NCI-H146 treated with DMSO at 0.1 percent for 48 hours (cell line): ENCODE data around the gene ZMYND19.
"Not testable (repeated sequence)": the region's sequence is repeated elsewhere in the genome, so short reads cannot be mapped to it uniquely, and the experiment has no call there.

Experiments
- DNase-seq: peaks from one replicate; lab custom pipeline; 2025; ENCODE audit not compliant: unreplicated experiment; lab: John Stamatoyannopoulos, UW

The ZMYND19 gene

GRCh38 chr9:137589441-137590122 lies 730 bp downstream of the ZMYND19 start:
- DNase-seq = no peak

GRCh38 chr9:137588891-137589290 lies 1.4 kb downstream of the ZMYND19 start:
- DNase-seq = no peak

GRCh38 chr9:137588311-137588710 lies 2.0 kb downstream of the ZMYND19 start:
- no peak for DNase-seq

GRCh38 chr9:137586854-137587253 lies 3.5 kb downstream of the ZMYND19 start:
- DNase-seq = no peak

GRCh38 chr9:137583957-137584356 lies 6.4 kb downstream of the ZMYND19 start:
- DNase-seq = no peak

- no peak for DNase-seq
Observed at GRCh38 chr9:137583347-137583746, 7.0 kb downstream of the ZMYND19 start.

GRCh38 chr9:137582286-137582860 lies 7.9 kb downstream of the ZMYND19 start:
- DNase-seq = no peak

- no peak for DNase-seq
Observed at GRCh38 chr9:137581361-137582285, 8.7 kb downstream of the ZMYND19 start.

GRCh38 chr9:137580954-137581322 lies 9.4 kb downstream of the ZMYND19 start:
- DNase-seq = no peak

GRCh38 chr9:137580209-137580953 lies 9.9 kb downstream of the ZMYND19 start:
- DNase-seq = no peak

- no peak for DNase-seq
Observed at GRCh38 chr9:137579259-137579604, 11.1 kb downstream of the ZMYND19 start.

GRCh38 chr9:137578518-137579258 lies 11.6 kb downstream of the ZMYND19 start, which contains the start of gene DPH7:
TSS of gene DPH7 (minus strand) at chr9:137578925. CDS start at chr9:137578777, 148 bp downstream.
- DNase-seq = peak; percentile 49

GRCh38 chr9:137575716-137576411 lies 14.4 kb downstream of the ZMYND19 start:
- DNase-seq = no peak

- no peak for DNase-seq
Observed at GRCh38 chr9:137575364-137575715, 15.0 kb downstream of the ZMYND19 start.

GRCh38 chr9:137574192-137574591 lies 16.1 kb downstream of the ZMYND19 start:
- DNase-seq = no peak

GRCh38 chr9:137570566-137570965 lies 19.7 kb downstream of the ZMYND19 start:
- DNase-seq = no peak

- DNase-seq = no peak
Observed at GRCh38 chr9:137569609-137570203, 20.6 kb downstream of the ZMYND19 start.

GRCh38 chr9:137568445-137568844 lies 21.9 kb downstream of the ZMYND19 start:
- DNase-seq = not testable (repeated sequence)

- no peak for DNase-seq
Observed at GRCh38 chr9:137564817-137565411, 25.4 kb downstream of the ZMYND19 start.
